Ectodermal cell (in vitro differentiated cells): ENCODE data around the gene CHI3L1.

ENCODE experiments used
- H3K27ac ChIP-seq: 2 replicates; pipeline ENCODE4 v1.7.0; 2013; ENCODE audit warnings: mild to moderate bottlenecking, low read depth, low read length; ENCODE audit not compliant: insufficient read depth, poor library complexity, severe bottlenecking
- H3K27me3 ChIP-seq: 2 replicates; pipeline ENCODE4 v1.7.0; 2013; ENCODE audit warnings: mild to moderate bottlenecking, low read length; ENCODE audit not compliant: insufficient read depth, control insufficient read depth, poor library complexity, severe bottlenecking
- H3K36me3 ChIP-seq: one replicate; pipeline ENCODE4 v1.7.0; 2013; ENCODE audit warnings: low read length; ENCODE audit not compliant: control insufficient read depth, insufficient read depth
- H3K4me1 ChIP-seq: one replicate; pipeline ENCODE4 v1.7.0; 2013; ENCODE audit warnings: low read length; ENCODE audit not compliant: control insufficient read depth, insufficient read depth
- H3K4me3 ChIP-seq: 2 replicates; pipeline ENCODE4 v1.7.0; 2013; ENCODE audit warnings: low read depth, low read length, control low read depth; ENCODE audit not compliant: insufficient read depth
- H3K9me3 ChIP-seq: 2 replicates; pipeline ENCODE4 v1.7.0; 2013; ENCODE audit warnings: mild to moderate bottlenecking, low read length, moderate library complexity; ENCODE audit not compliant: control insufficient read depth
- WGBS, 2 experiments: methylation state at CpG; one replicate each; pipeline ENCODE4 v1.1.7; 2013; ENCODE audit warnings: missing lambda C conversion rate in 2 of 2; 5-methylcytosine and 5-hydroxymethylcytosine counted together

The CHI3L1 gene

DNA sequence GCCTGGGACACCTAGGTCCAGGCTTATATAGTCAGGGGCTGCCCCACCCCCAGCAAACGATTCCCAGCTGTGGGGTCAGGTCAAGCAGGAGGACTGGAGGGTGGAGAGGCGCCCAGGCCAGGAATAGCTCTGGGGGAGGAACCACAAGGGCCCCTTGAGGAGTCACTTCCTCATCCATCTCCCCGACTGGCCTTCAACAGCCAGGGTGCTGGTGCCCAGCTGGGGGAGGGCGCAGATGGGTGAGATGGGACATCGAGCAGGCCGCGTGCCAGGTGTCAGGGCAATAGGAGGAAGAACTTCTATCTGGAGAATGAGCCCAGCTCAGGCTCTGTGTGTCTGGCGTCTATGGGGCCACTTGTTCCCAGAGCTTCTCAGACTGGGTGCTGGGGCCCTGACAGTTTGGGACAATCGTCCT is 10.7 kb downstream of the CHI3L1 start:
- Histone ChIP-seq H3K27ac (no peak overlapping the region), H3K4me3 (no peak overlapping the region), H3K9me3 (no peaks in the 10 kb centered on the region), H3K27me3 (no peaks in the 10 kb centered on the region), H3K36me3 (no peaks in the 10 kb centered on the region), H3K4me1 (peaks cover 45% of the 10 kb centered on the region)
- WGBS, 2 experiments, result 93 to 94% methylated on average over 9 of the region's 9 CpGs

DNA sequence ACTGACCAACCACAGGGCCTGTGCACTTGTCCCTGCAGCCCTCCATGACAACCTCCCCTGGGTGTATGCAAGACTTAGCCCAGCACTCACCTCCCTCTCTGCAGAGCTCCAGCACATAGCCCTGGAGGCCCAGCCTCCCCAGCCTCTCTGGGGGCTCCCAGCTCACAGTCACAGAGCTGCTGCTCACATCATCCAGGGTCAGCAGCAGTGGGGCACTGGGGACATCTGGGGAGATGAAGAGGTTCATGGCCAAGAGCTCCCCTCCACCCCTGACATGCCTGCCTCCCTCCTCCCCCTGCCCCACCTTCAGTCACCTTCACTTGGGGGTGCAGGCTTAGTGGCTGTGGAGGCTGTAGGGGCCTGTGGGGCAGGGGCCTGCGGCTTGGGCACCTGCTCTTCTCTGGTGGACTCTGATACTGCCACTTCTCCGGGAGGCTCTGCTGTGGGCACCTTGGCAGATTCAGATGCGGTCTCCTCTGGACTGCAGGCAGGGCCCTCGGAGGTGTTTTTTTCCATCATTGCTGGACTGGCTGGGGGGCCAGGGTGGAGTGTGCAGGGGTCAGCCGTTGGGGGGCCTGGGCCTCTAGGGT is 11.2 kb downstream of the CHI3L1 start, which contains the start of gene MYBPH:
Gene MYBPH (minus strand): TSS at position 590 of the 590 bp plus-strand sequence. CDS start 71 bp downstream, at position 519.
- no peak within 1 kb of the TSS for H3K27ac ChIP-seq
- H3K36me3 ChIP-seq, result no peaks in the 10 kb centered on the region
- 91 to 94% methylated on average over 5 of the region's 5 CpGs for WGBS, 2 experiments
- H3K9me3 ChIP-seq, result no peaks in the 10 kb centered on the region
- H3K4me1 ChIP-seq, result peaks cover 45% of the 10 kb centered on the region
- no peaks in the 10 kb centered on the region for H3K27me3 ChIP-seq
- no peak within 1 kb of the TSS for H3K4me3 ChIP-seq

- H3K36me3 ChIP-seq, result no peaks in the 10 kb centered on the region
- no peaks in the 10 kb centered on the region for H3K9me3 ChIP-seq
- no peak overlapping the region for H3K27ac ChIP-seq
- no peak overlapping the region for H3K4me3 ChIP-seq
- WGBS, 2 experiments, result 95 to 96% methylated on average over 12 of the region's 12 CpGs
- H3K27me3 ChIP-seq, result no peaks in the 10 kb centered on the region
- H3K4me1 ChIP-seq, result peaks cover 43% of the 10 kb centered on the region
Measured at GRCh38 chr1:203174324-203174985, 12.0 kb downstream of the CHI3L1 start.

DNA sequence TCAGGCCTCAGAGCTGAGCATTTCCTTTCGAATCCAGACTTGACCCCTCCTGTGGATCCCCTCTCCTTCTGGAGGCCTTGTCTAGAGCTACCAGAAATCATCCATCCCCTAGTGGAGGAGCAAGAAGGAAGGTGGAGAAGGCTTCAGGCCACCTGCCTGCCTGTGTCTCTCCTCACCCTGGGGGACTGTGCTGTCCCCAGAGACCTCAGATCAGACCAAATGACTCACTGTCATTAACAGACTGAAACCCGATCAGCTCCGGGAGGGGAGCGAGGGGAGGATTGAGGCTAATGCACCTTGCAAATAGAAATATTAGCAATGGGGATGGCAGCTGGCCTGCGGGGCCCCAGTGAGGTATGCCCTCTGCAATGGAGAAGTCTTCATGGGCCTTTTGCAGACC is 12.9 kb downstream of the CHI3L1 start:
- Histone ChIP-seq H3K36me3 (no peaks in the 10 kb centered on the region), H3K27me3 (no peaks in the 10 kb centered on the region), H3K9me3 (no peaks in the 10 kb centered on the region), H3K27ac (no peak overlapping the region), H3K4me3 (no peak overlapping the region), H3K4me1 (peaks cover 35% of the 10 kb centered on the region)
- 83 to 91% methylated on average over 5 of the region's 5 CpGs for WGBS, 2 experiments

DNA sequence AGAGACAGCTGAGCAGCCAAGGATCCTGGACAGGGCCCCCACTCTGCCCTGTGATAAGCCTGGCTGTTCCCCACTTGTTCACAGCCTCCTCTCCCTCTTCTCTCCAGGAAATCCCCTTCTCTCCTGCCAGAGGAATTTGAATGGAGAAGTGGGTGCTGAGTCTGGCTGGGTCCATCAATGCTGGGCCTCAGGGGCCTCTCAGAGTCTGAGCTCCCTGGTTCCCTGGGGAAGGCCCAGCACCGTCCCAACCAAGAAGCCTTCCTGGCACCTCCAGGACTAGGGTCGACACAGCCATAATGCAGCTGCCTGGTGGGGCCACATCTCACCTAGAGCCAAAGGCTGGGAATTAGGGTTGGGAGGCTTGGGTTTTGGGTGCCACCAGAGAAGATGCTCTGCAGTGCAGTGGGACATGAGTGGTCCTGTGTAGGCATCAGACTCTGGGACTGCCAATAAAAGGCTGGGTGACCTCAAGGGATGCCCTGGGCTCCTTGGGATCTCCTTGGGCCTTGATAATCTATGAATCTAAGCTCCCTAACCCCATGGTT is 13.4 kb downstream of the CHI3L1 start:
- Histone ChIP-seq H3K9me3 (no peaks in the 10 kb centered on the region), H3K27me3 (no peaks in the 10 kb centered on the region), H3K27ac (no peak overlapping the region), H3K36me3 (no peaks in the 10 kb centered on the region), H3K4me3 (no peak overlapping the region), H3K4me1 (peaks cover 30% of the 10 kb centered on the region)
- WGBS, 2 experiments, result 93 to 97% methylated on average over 2 of the region's 2 CpGs

GRCh38 chr1:203172184-203173010 is 14.1 kb downstream of the CHI3L1 start:
- WGBS, 2 experiments, result 73 to 74% methylated on average over 8 of the region's 8 CpGs
- no peaks in the 10 kb centered on the region for H3K9me3 ChIP-seq
- H3K27ac ChIP-seq, result no peak overlapping the region
- H3K4me1 ChIP-seq, result peaks cover 23% of the 10 kb centered on the region
- no peak overlapping the region for H3K4me3 ChIP-seq
- H3K27me3 ChIP-seq, result no peaks in the 10 kb centered on the region
- no peaks in the 10 kb centered on the region for H3K36me3 ChIP-seq

GRCh38 chr1:203171341-203172183 is 14.9 kb downstream of the CHI3L1 start:
- no peaks in the 10 kb centered on the region for H3K36me3 ChIP-seq

GRCh38 chr1:203170625-203171330 is 15.7 kb downstream of the CHI3L1 start:
- H3K4me1 ChIP-seq, result peaks cover 9% of the 10 kb centered on the region
- no peak overlapping the region for H3K27ac ChIP-seq

More at GRCh38 chr1:203171341-203172183, 14.9 kb downstream of the CHI3L1 start:
- Histone ChIP-seq H3K27ac (no peak overlapping the region), H3K4me1 (peaks cover 17% of the 10 kb centered on the region), H3K27me3 (no peaks in the 10 kb centered on the region), H3K9me3 (no peaks in the 10 kb centered on the region), H3K4me3 (no peak overlapping the region)
- WGBS, 2 experiments, result 95 to 97% methylated on average over 22 of the region's 22 CpGs

More at GRCh38 chr1:203170625-203171330, 15.7 kb downstream of the CHI3L1 start:
- H3K9me3 ChIP-seq, result no peaks in the 10 kb centered on the region
- H3K27me3 ChIP-seq, result no peaks in the 10 kb centered on the region
- no peaks in the 10 kb centered on the region for H3K36me3 ChIP-seq
- H3K4me3 ChIP-seq, result no peak overlapping the region
- 92 to 94% methylated on average over 8 of the region's 8 CpGs for WGBS, 2 experiments
